Neural cell (in vitro differentiated cells): ENCODE data around the gene ZNF724. TPM values are rescaled to one million over a fixed set of nuclear protein-coding genes. Genes with fewer than 3 reads are reported as not detected.
"Not testable (repeated sequence)": the region's sequence is repeated elsewhere in the genome, so short reads cannot be mapped to it uniquely, and the experiment has no call there.

Source experiments
- H2AFZ ChIP-seq: fragments of 200-600, 300-800 bp; sonication (generic), shearing (Covaris generic); 2 replicates; pipeline ENCODE4 v1.6.0; 2014; ENCODE audit warnings: low read depth, mild to moderate bottlenecking, antibody characterized with exemption, low read length, moderate library complexity
- H3F3A ChIP-seq: fragments of 200-600 bp; shearing (Covaris generic); 2 replicates; pipeline ENCODE4 v1.6.1; 2016; ENCODE audit warnings: mild to moderate bottlenecking, moderate library complexity, mixed read lengths, antibody characterized with exemption, low read length; ENCODE audit not compliant: insufficient read depth, poor library complexity, severe bottlenecking
- H3K27ac ChIP-seq: fragments of 200-600, 300-800 bp; sonication (generic), shearing (Covaris generic); 2 replicates; pipeline ENCODE4 v1.5.1; 2014; ENCODE audit warnings: mild to moderate bottlenecking, low read length, moderate library complexity
- H3K27me3 ChIP-seq: fragments of 300-800, 200-600 bp; sonication (generic), shearing (Covaris generic); 2 replicates; pipeline ENCODE4 v1.6.0; 2014; ENCODE audit warnings: mild to moderate bottlenecking, low read depth, low read length, moderate library complexity; ENCODE audit not compliant: insufficient read depth
- H3K36me3 ChIP-seq: fragments of 300-800, 200-600 bp; sonication (generic), shearing (Covaris generic); 2 replicates; pipeline ENCODE4 v1.5.1; 2014; ENCODE audit warnings: mild to moderate bottlenecking, antibody characterized with exemption, low read length, moderate library complexity; ENCODE audit not compliant: insufficient read depth
- H3K4me2 ChIP-seq: fragments of 300-800, 200-600 bp; sonication (generic), shearing (Covaris generic); 2 replicates; pipeline ENCODE4 v1.6.0; 2014; ENCODE audit warnings: mild to moderate bottlenecking, low read length
- H3K4me3 ChIP-seq: fragments of 300-800, 200-600 bp; sonication (generic), shearing (Covaris generic); 2 replicates; pipeline ENCODE4 v1.5.1; 2014; ENCODE audit warnings: mild to moderate bottlenecking, low read length, moderate library complexity
- H3K79me2 ChIP-seq: fragments of 200-600 bp; shearing (Covaris generic); replicated peaks from 2 replicates; pipeline ENCODE4 v1.6.0; 2014; ENCODE audit warnings: mild to moderate bottlenecking, low read length, moderate library complexity; ENCODE audit not compliant: insufficient read depth
- H3K9ac ChIP-seq: fragments of 300-800, 200-600 bp; sonication (generic), shearing (Covaris generic); 2 replicates; pipeline ENCODE4 v1.6.1; 2016; ENCODE audit warnings: mild to moderate bottlenecking, low read length, mixed read lengths
- H3K9me2 ChIP-seq: fragments of 200-600 bp; shearing (Covaris generic); 2 replicates; pipeline ENCODE4 v1.6.1; 2016; ENCODE audit warnings: mild to moderate bottlenecking, low read length, mixed read lengths; ENCODE audit not compliant: insufficient read depth
- H3K9me3 ChIP-seq: fragments of 200-600, 300-800 bp; sonication (generic), shearing (Covaris generic); 2 replicates; pipeline ENCODE4 v1.6.1; 2016; ENCODE audit warnings: mild to moderate bottlenecking, mixed run types, low read length, moderate library complexity, mixed read lengths
- H4K20me1 ChIP-seq: fragments of 200-600 bp; shearing (Covaris generic); 2 replicates; pipeline ENCODE4 v1.6.1; 2016; ENCODE audit warnings: mild to moderate bottlenecking, mixed run types; ENCODE audit not compliant: insufficient read depth
- CTCF ChIP-seq: fragments of 450-650 bp; IDR thresholded peaks from 2 replicates; pipeline ENCODE4 v1.5.1; 2014; ENCODE audit warnings: antibody characterized with exemption, mild to moderate bottlenecking, moderate library complexity; ENCODE audit not compliant: poor library complexity, severe bottlenecking
- EP300 ChIP-seq: fragments of 450-650 bp; conservative IDR thresholded peaks from 2 replicates; pipeline ENCODE4 v1.6.1; 2014; ENCODE audit warnings: antibody characterized with exemption, mild to moderate bottlenecking, moderate library complexity; ENCODE audit not compliant: poor library complexity, severe bottlenecking
- EZH2 ChIP-seq: fragments of 200-600, 300-800 bp; shearing (Covaris generic), sonication (generic); IDR thresholded peaks from 2 replicates; pipeline ENCODE4 v1.6.1; 2014; ENCODE audit warnings: antibody characterized with exemption, low read length, borderline replicate concordance, mild to moderate bottlenecking; ENCODE audit not compliant: insufficient read depth, poor library complexity, severe bottlenecking
- MXI1 ChIP-seq: fragments of 450-650 bp; conservative IDR thresholded peaks from 2 replicates; pipeline ENCODE4 v1.6.1; 2014; ENCODE audit warnings: antibody characterized with exemption, mild to moderate bottlenecking; ENCODE audit not compliant: poor library complexity, severe bottlenecking
- POLR2AphosphoS5 ChIP-seq: IDR thresholded peaks from 2 replicates; pipeline ENCODE4 v1.6.1; 2012
- RAD21 ChIP-seq: fragments of 450-650 bp; conservative IDR thresholded peaks from 2 replicates; pipeline ENCODE4 v1.6.1; 2014; ENCODE audit warnings: antibody characterized with exemption, mild to moderate bottlenecking, moderate library complexity
- REST ChIP-seq: IDR thresholded peaks from 2 replicates; pipeline ENCODE4 v1.6.1; 2012; ENCODE audit warnings: borderline replicate concordance
- SMC3 ChIP-seq: fragments of 450-650 bp; conservative IDR thresholded peaks from 2 replicates; pipeline ENCODE4 v1.6.1; 2014; ENCODE audit warnings: antibody characterized with exemption, mild to moderate bottlenecking, moderate library complexity; ENCODE audit not compliant: poor library complexity
- TAF1 ChIP-seq: IDR thresholded peaks from 2 replicates; pipeline ENCODE4 v1.6.1; 2012; ENCODE audit warnings: low read depth
- polyA plus RNA-seq: library from polyadenylated mRNA; depleted of rRNA; stranded (reverse); fragments of >200 nt; gene quantifications from 2 replicates; pipeline ENCODE4 v1.2.3, GENCODE V29; 2014

ZNF724 gene
- polyA plus RNA-seq, 1 donor from 2014 or later, result 2.4 TPM

GRCh38 chr19:23255700-23256099, 5.5 kb upstream of the ZNF724 start:
- TF ChIP-seq TAF1, result no peak
- TF ChIP-seq SMC3, result no peak
- no peak for TF ChIP-seq MXI1
- no peak for TF ChIP-seq EZH2
- TF ChIP-seq CTCF, result no peak
- TF ChIP-seq RAD21, result no peak
- TF ChIP-seq EP300, result no peak
- no peak for TF ChIP-seq REST
- no peak for TF ChIP-seq POLR2AphosphoS5
- Histone ChIP-seq H4K20me1 (no peaks in the 10 kb centered on the region), H3K27me3 (no peaks in the 10 kb centered on the region), H2AFZ (no peak overlapping the region), H3K9me2 (no peaks in the 10 kb centered on the region), H3K79me2 (no peaks in the 10 kb centered on the region), H3K9ac (no peak overlapping the region), H3F3A (no peaks in the 10 kb centered on the region), H3K4me3 (no peak overlapping the region), H3K4me2 (no peak overlapping the region), H3K9me3 (no peaks in the 10 kb centered on the region), H3K36me3 (peaks cover 18% of the 10 kb centered on the region), H3K27ac (no peak overlapping the region)

- H3K9ac ChIP-seq, result no peak overlapping the region
- no peaks in the 10 kb centered on the region for H3K9me2 ChIP-seq
- H4K20me1 ChIP-seq, result no peaks in the 10 kb centered on the region
- H2AFZ ChIP-seq, result no peak overlapping the region
- no peaks in the 10 kb centered on the region for H3K79me2 ChIP-seq
- H3K27ac ChIP-seq, result no peak overlapping the region
- H3K27me3 ChIP-seq, result no peaks in the 10 kb centered on the region
- no peak overlapping the region for H3K4me3 ChIP-seq
- no peaks in the 10 kb centered on the region for H3K9me3 ChIP-seq
- H3K36me3 ChIP-seq, result peaks cover 11% of the 10 kb centered on the region
- no peaks in the 10 kb centered on the region for H3F3A ChIP-seq
- H3K4me2 ChIP-seq, result no peak overlapping the region
- TF ChIP-seq SMC3, result no peak
- no peak for TF ChIP-seq TAF1
- TF ChIP-seq MXI1, result no peak
These were observed 4.1 kb upstream of the ZNF724 start for GRCh38 chr19:23254141-23254910.

- not testable (repeated sequence) for H3K9me3 ChIP-seq, H3K4me3 ChIP-seq, H4K20me1 ChIP-seq, H3K27me3 ChIP-seq, H3K9me2 ChIP-seq, H3K79me2 ChIP-seq, H2AFZ ChIP-seq, H3K9ac ChIP-seq, H3K4me2 ChIP-seq, H3K27ac ChIP-seq, H3K36me3 ChIP-seq, H3F3A ChIP-seq
These were observed 3.1 kb upstream of the ZNF724 start for GRCh38 chr19:23253256-23253655.
